H1 (cell line): ENCODE measurements around the gene SNX13. TPM values are rescaled to one million over a fixed set of nuclear protein-coding genes. Genes with fewer than 3 reads are reported as not detected.

ENCODE experiments used
- CTCF ChIA-PET: fragments of 300-600 bp; sonication (Branson Sonifier 250); formaldehyde crosslinking; loops from one replicate; lab custom pipeline; 2021; ENCODE audit not compliant: partially characterized antibody; lab: Charles Lee
- POLR2A ChIA-PET: fragments of 300-600 bp; sonication (Branson Sonifier 250); formaldehyde crosslinking; loops from one replicate; lab custom pipeline; 2021; ENCODE audit warnings: inconsistent platforms; ENCODE audit not compliant: partially characterized antibody; lab: Charles Lee
- DNase-seq, 2 experiments: peaks; one replicate each; pipeline versions ENCODE4 v3.0.0 to v3.0.0-alpha.2; 2010 to 2022; ENCODE audit warnings: low spot score in 2 of 2, low read depth in 1 of 2, mixed read lengths in 1 of 2
- FAIRE-seq: peaks from 2 replicates; lab custom pipeline; 2011; peaks lifted over from hg19 to GRCh38; lab: Jason Lieb, UNC
- H2AFZ ChIP-seq: 2 replicates; pipeline ENCODE4 v1.8.1; 2012; ENCODE audit warnings: low read length, inconsistent platforms
- H2AK5ac ChIP-seq: 2 replicates; pipeline ENCODE4 v1.6.1; 2013; ENCODE audit warnings: low read depth, low read length
- H2BK120ac ChIP-seq: replicated peaks from 2 replicates; pipeline ENCODE3; 2013; ENCODE audit warnings: low read depth, low read length, inconsistent platforms
- H2BK12ac ChIP-seq: 2 replicates; pipeline ENCODE4 v1.6.1; 2013; ENCODE audit warnings: low read depth, low read length
- H2BK15ac ChIP-seq: 2 replicates; pipeline ENCODE4 v1.6.1; 2013; ENCODE audit warnings: low read length
- H2BK20ac ChIP-seq: 2 replicates; pipeline ENCODE4 v1.6.1; 2013; ENCODE audit warnings: low read length
- H2BK5ac ChIP-seq: 2 replicates; pipeline ENCODE4 v1.6.1; 2013; ENCODE audit warnings: low read depth, low read length
- H3K14ac ChIP-seq: 2 replicates; pipeline ENCODE4 v1.6.1; 2013; ENCODE audit warnings: inconsistent platforms; ENCODE audit not compliant: insufficient read length
- H3K18ac ChIP-seq: 2 replicates; pipeline ENCODE4 v1.6.1; 2013; ENCODE audit warnings: low read length; ENCODE audit errors: extremely low read depth
- H3K23ac ChIP-seq: 2 replicates; pipeline ENCODE4 v1.6.1; 2013; ENCODE audit warnings: inconsistent platforms; ENCODE audit not compliant: insufficient read length
- H3K23me2 ChIP-seq: 2 replicates; pipeline ENCODE4 v1.6.1; 2013; ENCODE audit warnings: low read depth, low read length
- H3K27ac ChIP-seq: 2 replicates; pipeline ENCODE4 v1.6.1; 2011; ENCODE audit warnings: low read depth, low read length, inconsistent platforms
- H3K27me3 ChIP-seq, 4 experiments: replicated peaks in 1 of 4; 1 replicate in 1 of 4; 2 replicates in 3 of 4; pipeline versions ENCODE4 v1.6.1 to v1.8.1; 2011 to 2013; ENCODE audit warnings: low read length in 3 of 4, mild to moderate bottlenecking in 3 of 4, inconsistent platforms in 2 of 4, mixed read lengths in 2 of 4, moderate library complexity in 1 of 4; ENCODE audit not compliant: control insufficient read depth in 3 of 4, insufficient read depth in 3 of 4; ENCODE audit errors: extremely low read depth in 1 of 4
- H3K36me3 ChIP-seq, 4 experiments: 2 replicates each; pipeline versions ENCODE4 v1.6.1 to v1.8.1; 2011 to 2013; ENCODE audit warnings: mild to moderate bottlenecking in 4 of 4, low read length in 3 of 4, moderate library complexity in 2 of 4, control low read depth in 1 of 4, inconsistent platforms in 1 of 4; ENCODE audit not compliant: insufficient read depth in 4 of 4, control insufficient read depth in 2 of 4
- H3K4ac ChIP-seq: replicated peaks from 2 replicates; pipeline ENCODE3; 2013; ENCODE audit warnings: low read length, low read depth, mixed read lengths, inconsistent platforms; ENCODE audit not compliant: insufficient read length
- H3K4me1 ChIP-seq, 4 experiments: replicated peaks in 1 of 4; 1 replicate in 1 of 4; 2 replicates in 3 of 4; pipeline versions ENCODE4 v1.6.1 to v1.8.1; 2011 to 2013; ENCODE audit warnings: low read length in 3 of 4, inconsistent platforms in 2 of 4, mixed read lengths in 1 of 4; ENCODE audit not compliant: insufficient read depth in 4 of 4, control insufficient read depth in 3 of 4
- H3K4me2 ChIP-seq, 2 experiments: 2 replicates each; pipeline versions ENCODE4 v1.6.1 to v1.8.1; 2011 to 2013; ENCODE audit warnings: low read depth in 2 of 2, low read length in 2 of 2, control low read depth in 1 of 2, inconsistent platforms in 1 of 2, mild to moderate bottlenecking in 1 of 2; ENCODE audit not compliant: insufficient read depth in 1 of 2
- H3K4me3 ChIP-seq, 4 experiments: fragments of 200-600, 300-600 bp in 1 of 4; sonication (generic), shearing (Covaris generic), sonication (Bioruptor Twin) in 1 of 4; 2 replicates each; pipeline versions ENCODE4 v1.5.1 to v1.8.1; 2011 to 2016; ENCODE audit warnings: low read length in 4 of 4, low read depth in 3 of 4, control low read depth in 2 of 4, inconsistent platforms in 2 of 4, mild to moderate bottlenecking in 2 of 4, mixed read lengths in 1 of 4, moderate library complexity in 1 of 4; ENCODE audit not compliant: insufficient read depth in 2 of 4; ENCODE audit errors: extremely low read depth in 1 of 4
- H3K56ac ChIP-seq: replicated peaks from 2 replicates; pipeline ENCODE3; 2013; ENCODE audit warnings: low read depth, mild to moderate bottlenecking, mixed read lengths, low read length, inconsistent platforms; ENCODE audit not compliant: insufficient read length
- H3K79me1 ChIP-seq: 2 replicates; pipeline ENCODE4 v1.6.1; 2013; ENCODE audit warnings: low read depth, low read length, control low read depth
- H3K79me2 ChIP-seq, 2 experiments: 2 replicates each; pipeline versions ENCODE4 v1.6.1 to v1.8.1; 2012 to 2013; ENCODE audit warnings: low read length in 2 of 2, mild to moderate bottlenecking in 2 of 2, inconsistent platforms in 1 of 2; ENCODE audit not compliant: insufficient read depth in 2 of 2, control insufficient read depth in 1 of 2
- H3K9ac ChIP-seq, 4 experiments: replicated peaks in 1 of 4; 1 replicate in 1 of 4; 2 replicates in 3 of 4; pipeline versions ENCODE4 v1.6.1 to v1.8.1; 2011 to 2013; ENCODE audit warnings: low read depth in 3 of 4, low read length in 3 of 4, control low read depth in 2 of 4, mild to moderate bottlenecking in 2 of 4, moderate library complexity in 2 of 4, inconsistent platforms in 1 of 4; ENCODE audit errors: extremely low read depth in 1 of 4
- H3K9me3 ChIP-seq, 2 experiments: 2 replicates each; pipeline versions ENCODE4 v1.6.1 to v1.8.1; 2012 to 2013; ENCODE audit warnings: mild to moderate bottlenecking in 2 of 2, moderate library complexity in 2 of 2, control low read depth in 1 of 2, inconsistent platforms in 1 of 2, low read depth in 1 of 2, low read length in 1 of 2, mixed read lengths in 1 of 2; ENCODE audit not compliant: insufficient read depth in 2 of 2
- H4K20me1 ChIP-seq, 2 experiments: replicated peaks in 1 of 2; 2 replicates each; pipeline versions ENCODE3 to v1.8.1; 2011 to 2013; ENCODE audit warnings: inconsistent platforms in 2 of 2, low read length in 2 of 2, mild to moderate bottlenecking in 1 of 2; ENCODE audit not compliant: insufficient read depth in 2 of 2, control insufficient read depth in 1 of 2
- H4K5ac ChIP-seq: 2 replicates; pipeline ENCODE4 v1.6.1; 2013; ENCODE audit warnings: low read length, low read depth, mixed read lengths, inconsistent platforms; ENCODE audit not compliant: insufficient read length
- H4K8ac ChIP-seq: 2 replicates; pipeline ENCODE4 v1.8.0; 2013; ENCODE audit warnings: mild to moderate bottlenecking, moderate library complexity, low read length, inconsistent platforms; ENCODE audit not compliant: insufficient read depth; ENCODE audit errors: extremely low read depth
- H4K91ac ChIP-seq: replicated peaks from 2 replicates; pipeline ENCODE3; 2013; ENCODE audit warnings: low read length, mixed read lengths, inconsistent platforms; ENCODE audit not compliant: insufficient read length
- ATF2 ChIP-seq: IDR thresholded peaks from 2 replicates; pipeline ENCODE4 v1.6.1; 2012; ENCODE audit warnings: low read length, inconsistent platforms
- BCL11A ChIP-seq, 2 experiments: IDR thresholded peaks; one replicate each; pipeline ENCODE4 v1.6.1; 2011; ENCODE audit warnings: low read depth in 2 of 2, low read length in 2 of 2, mild to moderate bottlenecking in 2 of 2
- CTCF ChIP-seq, 3 experiments: IDR thresholded peaks; 1 replicate in 2 of 3; 2 replicates in 1 of 3; pipeline versions ENCODE4 v1.5.1 to v1.6.1; 2011; ENCODE audit warnings: low read length in 3 of 3, mild to moderate bottlenecking in 3 of 3, inconsistent platforms in 2 of 3, low read depth in 1 of 3, moderate library complexity in 1 of 3; ENCODE audit not compliant: insufficient read depth in 1 of 3; ENCODE audit errors: control extremely low read depth in 1 of 3
- EGR1 ChIP-seq: IDR thresholded peaks from 2 replicates; pipeline ENCODE4 v1.6.1; 2011; ENCODE audit warnings: low read depth, low read length, borderline replicate concordance
- JUND ChIP-seq: IDR thresholded peaks from 2 replicates; pipeline ENCODE4 v1.6.1; 2011; ENCODE audit warnings: mild to moderate bottlenecking, improper control_type of control experiment, low read length
- KDM5A ChIP-seq: fragments of 200-600 bp; IDR thresholded peaks from 2 replicates; pipeline ENCODE4 v1.7.1; 2012; ENCODE audit warnings: mild to moderate bottlenecking, low read length, inconsistent platforms, mixed read lengths
- MAX ChIP-seq: IDR thresholded peaks from 2 replicates; pipeline ENCODE4 v1.6.1; 2012; ENCODE audit warnings: inconsistent platforms
- POLR2A ChIP-seq, 2 experiments: IDR thresholded peaks; 1 replicate in 1 of 2; 2 replicates in 1 of 2; pipeline ENCODE4 v1.6.1; 2011; ENCODE audit warnings: low read depth in 2 of 2, low read length in 2 of 2, mild to moderate bottlenecking in 2 of 2; ENCODE audit errors: control extremely low read depth in 1 of 2
- RXRA ChIP-seq: IDR thresholded peaks from 2 replicates; pipeline ENCODE4 v1.6.1; 2011; ENCODE audit warnings: low read depth, mild to moderate bottlenecking, low read length, moderate library complexity; ENCODE audit not compliant: insufficient read depth
- TAF1 ChIP-seq: IDR thresholded peaks from 2 replicates; pipeline ENCODE4 v1.6.1; 2011; ENCODE audit warnings: mild to moderate bottlenecking, low read depth, low read length
- WGBS, 2 experiments: shearing (Covaris generic) in 1 of 2; methylation state at CpG; one replicate each; pipeline versions ENCODE4 v1.1.6 to v1.1.7; 2013 to 2015; ENCODE audit warnings: low lambda C conversion rate in 2 of 2, mixed read lengths in 2 of 2, inconsistent platforms in 1 of 2, low coverage in 1 of 2, missing lambda C conversion rate in 1 of 2; ENCODE audit not compliant: insufficient replicate concordance in 2 of 2, insufficient coverage in 1 of 2, insufficient read length in 1 of 2; ENCODE audit errors: extremely low coverage in 1 of 2, missing lambda C conversion rate in 1 of 2; 5-methylcytosine and 5-hydroxymethylcytosine counted together
- polyA plus RNA-seq, 7 experiments: library from polyadenylated mRNA; depleted of rRNA in 3 of 7; stranded (reverse) in 5 of 7; unstranded in 2 of 7; fragments of >200 nt in 5 of 7; fragments of 200-250 nt in 2 of 7; gene quantifications; 1 replicate in 5 of 7; 2 replicates in 1 of 7; 4 replicates in 1 of 7; pipeline versions ENCODE4 v1.2.1 to v1.2.3, GENCODE V29; 2011 to 2013; ENCODE audit warnings: missing spikeins in 2 of 7, mixed read lengths in 2 of 7
- total RNA-seq: library from RNA; stranded (reverse); fragmentation: NEBNext Ultra II Directional; extraction: Animal tissue kit (Norgen Biotek cat#: 25700); gene quantifications from 2 replicates; pipeline ENCODE4 v1.2.1, GENCODE V29; 2021

Gene SNX13
- total and polyA plus RNA-seq, 2 of the 8 experiments (the other 6 are each of a cell fraction or from before 2014, with no cell fraction given): 5.5 to 27.4 TPM

- WGBS, 2 experiments: 92% methylated on average over 5 of the region's 5 CpGs; no CpG with 5 or more reads in 1 of the 2 experiments
- no peaks in the 10 kb centered on the region for H4K20me1 ChIP-seq
- H3K56ac ChIP-seq: no peak overlapping the region
- ChIA-PET POLR2A (no interaction called here), CTCF (interaction anchor here (1.3 kb wide), 1 partner anchor 1645 kb away, joined by 3 read pairs; no protein-coding TSS in a partner anchor)
- H4K5ac ChIP-seq: no peak overlapping the region
- H3K9me3 ChIP-seq: no peaks in the 10 kb centered on the region
- no peak overlapping the region for H3K14ac ChIP-seq
- H4K91ac ChIP-seq: no peak overlapping the region
- H2BK5ac ChIP-seq: no peak overlapping the region
- H3K79me2 ChIP-seq: no peaks in the 10 kb centered on the region
- no peak overlapping the region for H3K4ac ChIP-seq
- H2AK5ac ChIP-seq: no peak overlapping the region
- H3K9ac ChIP-seq: no peak overlapping the region
- no peak overlapping the region for H3K4me2 ChIP-seq
- H2BK15ac ChIP-seq: no peak overlapping the region
- no peak overlapping the region for H2AFZ ChIP-seq
- no peak overlapping the region for H3K23ac ChIP-seq
- H4K8ac ChIP-seq: no peak overlapping the region
- H3K27me3 ChIP-seq: no peaks in the 10 kb centered on the region
- no peaks in the 10 kb centered on the region; the same call in 1 of the 2 replicates for H3K23me2 ChIP-seq
- H3K18ac ChIP-seq: no peak overlapping the region
- no peak overlapping the region for H3K27ac ChIP-seq
- no peaks in the 10 kb centered on the region for H3K79me1 ChIP-seq
- no peaks in the 10 kb centered on the region; a peak in 2 of 7 replicates for H3K4me1 ChIP-seq
- no peak overlapping the region for H2BK20ac ChIP-seq
- no peak overlapping the region for H2BK12ac ChIP-seq
- no peak overlapping the region for H2BK120ac ChIP-seq
- FAIRE-seq (no peak), DNase-seq (no peak)
- H3K4me3 ChIP-seq: no peak overlapping the region
- H3K36me3 ChIP-seq: no peaks in the 10 kb centered on the region
- TF ChIP-seq RXRA: no peak
- TF ChIP-seq CTCF (IDR thresholded peaks at IDR 0.05; ENCODE audit: control extremely low read depth in 1 of 3, insufficient read depth in 1 of 3, low read depth in 1 of 3, low read length in 3 of 3): no peak
- TF ChIP-seq JUND: no peak
- TF ChIP-seq POLR2A (IDR thresholded peaks at IDR 0.05; ENCODE audit: control extremely low read depth in 1 of 2, low read depth in 2 of 2, low read length in 2 of 2): no peak
- TF ChIP-seq TAF1: no peak
- TF ChIP-seq ATF2: no peak
- no peak for TF ChIP-seq BCL11A (IDR thresholded peaks at IDR 0.05; ENCODE audit: low read depth in 2 of 2, low read length in 2 of 2)
- TF ChIP-seq KDM5A: no peak
- TF ChIP-seq MAX: no peak
- no peak for TF ChIP-seq EGR1
Observed at GRCh38 chr7:17846935-17847334, 93.4 kb downstream of the SNX13 start.
